HS-5 (cell line): ENCODE results near the gene BRD9.
"Not testable (repeated sequence)": the region's sequence is repeated elsewhere in the genome, so short reads cannot be mapped to it uniquely, and the experiment has no call there.

Experiments used
- DNase-seq: peaks from one replicate; pipeline ENCODE4 v3.0.0-alpha.2; 2012; ENCODE audit warnings: low read depth

BRD9 gene

DNA sequence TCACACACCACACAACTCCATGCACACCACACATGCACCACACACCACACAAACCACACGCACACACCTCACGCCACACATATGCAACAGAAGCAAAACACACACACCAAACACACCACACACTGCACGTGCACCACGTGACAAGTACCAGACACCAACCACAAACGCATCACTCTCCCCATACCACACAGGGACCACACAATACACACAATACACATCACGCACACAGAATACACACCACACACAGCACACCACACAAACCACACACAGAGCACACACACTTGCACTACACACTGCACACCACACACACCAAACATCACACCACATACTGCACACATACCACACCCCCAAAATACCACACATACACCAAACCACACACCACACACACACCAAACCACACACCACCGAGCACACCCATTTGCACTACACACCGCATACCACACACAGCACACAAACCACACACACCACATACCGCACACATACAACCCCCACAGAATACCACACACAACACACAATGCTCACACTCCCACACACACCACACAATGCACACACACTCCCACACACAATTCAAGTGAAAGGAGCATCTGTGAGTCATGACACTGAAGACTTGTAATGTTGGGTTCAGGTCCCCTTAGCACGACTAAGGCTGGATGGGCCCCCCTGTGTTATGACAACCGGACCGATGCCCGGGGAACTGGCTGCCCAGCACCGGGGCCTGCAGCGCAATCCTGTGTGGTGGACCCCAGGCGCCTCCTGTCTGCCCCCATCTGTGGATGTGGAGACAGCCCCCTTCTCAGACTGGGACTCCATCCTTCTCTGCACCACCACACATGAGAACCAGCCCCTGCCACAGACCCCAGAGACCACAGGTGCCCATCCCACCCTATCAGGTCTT lies 35.8 kb downstream of the BRD9 start:
- DNase-seq = no peak

DNA sequence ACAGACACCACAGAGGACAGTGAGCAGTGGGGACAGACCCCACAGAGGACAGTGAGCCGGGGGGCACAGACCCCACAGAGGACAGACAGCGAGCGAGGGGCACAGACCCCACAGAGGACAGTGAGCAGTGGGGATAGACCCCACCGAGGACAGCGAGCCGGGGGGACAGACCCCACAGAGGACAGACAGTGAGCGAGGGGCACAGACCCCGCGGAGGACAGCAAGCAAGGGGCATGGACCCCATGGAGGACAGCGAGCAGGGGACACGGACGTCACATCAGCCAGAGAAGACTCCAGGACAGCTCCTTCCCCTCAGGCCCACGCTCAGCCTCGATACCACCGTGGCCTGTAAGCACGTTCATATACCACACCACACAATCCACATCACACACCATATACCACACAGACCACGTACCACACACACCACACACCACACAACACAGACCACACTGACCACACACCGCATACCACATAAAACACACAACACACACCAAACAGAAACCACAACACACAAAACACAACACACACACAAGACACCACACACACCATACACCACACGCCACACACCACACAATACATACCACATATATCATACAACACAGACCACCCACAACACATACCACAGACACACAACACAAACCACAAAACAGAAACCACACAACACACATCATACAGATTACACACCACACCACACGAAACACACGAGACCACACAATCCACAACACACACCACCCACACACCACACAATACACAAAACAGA lies 36.6 kb downstream of the BRD9 start:
- DNase-seq = no peak

DNA sequence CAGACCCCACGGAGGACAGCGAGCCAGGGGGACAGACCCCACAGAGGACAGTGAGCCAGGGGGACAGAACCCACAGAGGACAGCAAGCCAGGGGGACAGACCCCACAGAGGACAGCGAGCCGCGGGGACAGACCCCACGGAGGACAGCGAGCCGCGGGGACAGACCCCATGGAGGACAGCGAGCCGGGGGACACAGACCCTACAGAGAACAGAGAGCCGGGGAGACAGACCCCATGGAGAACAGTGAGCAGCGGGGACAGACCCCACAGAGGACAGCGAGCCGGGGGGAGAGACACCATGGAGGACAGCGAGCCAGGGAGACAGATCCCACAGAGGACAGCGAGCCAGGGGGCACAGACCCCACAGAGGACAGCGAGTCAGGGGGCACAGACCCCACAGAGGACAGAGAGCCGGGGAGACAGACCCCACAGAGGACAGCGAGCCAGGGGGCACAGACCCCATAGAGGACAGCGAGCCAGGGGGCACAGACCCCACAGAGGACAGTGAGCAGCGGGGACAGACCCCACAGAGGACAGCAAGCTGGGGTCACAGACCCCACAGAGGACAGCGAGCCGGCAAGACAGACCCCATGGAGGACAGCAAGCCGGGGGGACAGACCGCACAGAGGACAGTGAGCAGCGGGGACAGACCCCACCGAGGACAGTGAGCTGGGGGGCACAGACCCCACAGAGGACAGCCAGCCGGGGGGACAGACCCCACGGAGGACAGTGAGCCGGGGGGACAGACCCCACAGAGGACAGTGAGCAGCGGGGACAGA lies 37.4 kb downstream of the BRD9 start:
- DNase-seq = no peak

DNA sequence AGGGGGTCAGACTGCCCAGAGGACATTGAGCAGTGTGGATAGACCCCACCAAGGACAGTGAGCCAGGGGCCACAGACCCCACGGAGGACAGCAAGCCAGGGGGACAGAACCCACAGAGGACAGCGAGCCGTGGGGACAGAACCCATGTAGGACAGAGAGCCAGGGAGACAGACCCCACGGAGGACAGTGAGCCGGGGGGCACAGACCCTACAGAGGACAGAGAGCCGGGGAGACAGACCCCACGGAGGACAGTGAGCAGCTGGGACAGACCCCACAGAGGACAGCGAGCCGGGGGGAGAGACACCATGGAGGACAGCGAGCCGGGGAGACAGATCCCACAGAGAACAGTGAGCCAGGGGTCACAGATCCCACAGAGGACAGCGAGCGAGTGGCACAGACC lies 38.4 kb downstream of the BRD9 start:
- no peak for DNase-seq

DNA sequence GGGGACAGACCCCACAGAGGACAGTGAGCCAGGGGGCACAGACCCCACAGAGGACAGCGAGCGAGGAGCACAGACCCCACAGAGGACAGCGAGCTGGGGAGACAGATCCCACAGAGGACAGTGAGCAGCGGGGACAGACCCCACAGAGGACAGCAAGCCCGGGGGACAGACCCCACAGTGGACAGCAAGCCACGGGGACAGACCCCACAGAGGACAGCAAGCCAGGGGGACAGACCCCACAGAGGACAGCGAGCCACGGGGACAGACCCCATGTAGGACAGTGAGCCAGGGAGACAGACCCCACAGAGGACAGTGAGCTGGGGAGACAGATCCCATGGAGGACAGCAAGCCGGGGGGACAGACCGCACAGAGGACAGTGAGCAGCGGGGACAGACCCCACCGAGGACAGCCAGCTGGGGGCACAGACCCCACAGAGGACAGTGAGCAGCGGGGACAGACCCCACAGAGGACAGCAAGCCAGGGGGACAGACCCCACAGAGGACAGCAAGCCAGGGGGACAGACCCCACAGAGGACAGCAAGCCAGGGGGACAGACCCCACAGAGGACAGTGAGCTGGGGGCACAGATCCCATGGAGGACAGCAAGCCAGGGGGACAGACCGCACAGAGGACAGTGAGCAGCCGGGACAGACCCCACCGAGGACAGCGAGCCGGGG lies 39.0 kb downstream of the BRD9 start:
- not testable (repeated sequence) for DNase-seq

DNA sequence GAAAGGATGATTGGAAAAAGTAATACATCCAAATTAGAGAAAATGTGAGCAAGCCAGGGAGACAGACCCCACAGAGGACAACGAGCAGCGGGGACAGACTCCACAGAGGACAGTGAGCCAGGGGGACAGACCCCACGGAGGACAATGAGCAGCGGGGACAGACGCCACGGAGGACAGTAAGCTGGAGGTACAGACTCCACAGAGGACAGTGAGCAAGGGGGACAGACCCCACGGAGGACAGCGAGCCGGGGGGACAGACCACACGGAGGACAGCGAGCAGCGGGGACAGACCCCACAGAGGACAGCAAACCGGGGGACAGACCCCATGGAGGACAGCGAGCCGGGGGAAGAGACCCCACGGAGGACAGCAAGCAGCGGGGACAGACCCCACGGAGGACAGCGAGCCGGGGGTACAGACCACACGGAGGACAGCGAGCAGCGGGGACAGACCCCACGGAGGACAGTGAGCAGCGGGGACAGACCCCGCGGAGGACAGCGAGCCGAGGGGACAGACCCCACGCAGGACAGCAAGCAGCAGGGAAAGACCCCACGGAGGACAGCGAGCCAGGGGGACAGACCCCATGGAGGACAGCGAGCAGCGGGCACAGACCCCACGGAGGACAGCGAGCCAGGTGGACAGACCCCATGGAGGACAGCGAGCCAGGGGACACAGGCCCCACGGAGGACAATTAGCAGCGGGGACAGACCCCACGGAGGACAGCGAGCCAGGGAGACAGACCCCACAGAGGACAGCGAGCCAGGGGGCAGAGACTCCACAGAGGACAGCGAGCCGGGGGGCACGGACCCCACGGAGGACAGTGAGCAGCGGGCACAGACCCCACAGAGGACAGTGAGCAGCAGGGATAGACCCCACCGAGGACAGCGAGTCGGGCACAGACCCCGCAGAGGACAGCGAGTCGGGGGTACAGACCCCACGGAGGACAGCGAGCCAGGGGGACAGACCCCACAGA lies 39.9 kb downstream of the BRD9 start:
- DNase-seq = no peak

DNA sequence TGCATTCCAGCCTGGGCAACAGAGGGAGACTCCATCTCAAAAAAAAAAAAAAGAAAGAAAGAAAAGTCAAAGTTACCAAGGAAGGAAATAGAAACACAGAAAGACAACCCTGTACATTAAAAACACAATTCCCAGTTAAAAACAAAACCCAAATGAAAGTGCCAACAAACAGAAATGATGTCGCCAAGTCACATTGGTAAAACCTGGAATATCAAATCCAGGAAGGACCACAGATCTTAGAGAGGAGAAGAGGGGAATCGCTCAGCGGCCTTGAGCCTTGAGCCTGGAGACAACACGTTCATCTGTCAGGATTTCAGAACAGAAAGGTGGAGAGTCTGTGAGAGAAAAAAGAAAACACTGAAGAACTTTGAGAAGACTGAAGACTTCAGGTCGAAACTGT lies 40.6 kb downstream of the BRD9 start:
- DNase-seq = no peak

DNA sequence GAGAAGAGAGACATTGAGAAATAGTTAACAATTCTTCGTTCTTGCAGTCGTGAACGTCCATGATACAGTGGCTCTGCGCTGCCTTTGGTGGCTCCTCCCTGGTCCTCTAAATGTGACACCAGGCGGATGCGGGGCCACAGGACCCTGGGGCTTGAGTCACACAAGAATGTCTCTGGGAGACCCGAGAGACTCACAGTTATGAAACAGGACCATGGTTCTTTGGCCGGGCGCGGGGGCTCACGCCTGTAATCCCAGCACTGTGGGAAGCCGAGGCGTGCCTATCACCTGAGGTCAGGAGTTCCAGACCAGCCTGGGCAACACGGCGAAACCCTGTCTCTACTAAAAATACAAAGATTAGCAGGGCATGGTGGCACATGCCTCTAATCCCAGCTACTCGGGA lies 41.0 kb downstream of the BRD9 start:
- no peak for DNase-seq

DNA sequence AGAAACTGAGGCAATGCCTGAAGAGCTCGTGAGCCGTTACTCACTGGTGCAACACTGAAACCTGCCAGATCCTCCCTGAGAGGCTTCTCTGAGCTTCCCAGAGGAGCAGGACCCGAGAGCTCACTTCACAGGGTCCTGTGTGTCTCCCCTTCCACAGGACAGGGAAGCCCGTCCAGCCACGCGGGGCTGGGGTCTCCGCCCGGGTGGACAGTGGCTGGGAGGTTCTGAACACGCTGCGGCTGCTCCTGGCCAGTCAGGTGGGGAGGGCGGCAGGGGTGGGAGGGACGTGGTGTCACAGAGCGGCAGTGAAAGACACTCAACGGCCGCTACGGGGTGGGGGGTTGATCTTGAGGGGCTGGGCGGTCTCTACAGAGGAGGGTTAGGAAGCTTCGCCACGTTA lies 41.5 kb downstream of the BRD9 start:
- DNase-seq = no peak

DNA sequence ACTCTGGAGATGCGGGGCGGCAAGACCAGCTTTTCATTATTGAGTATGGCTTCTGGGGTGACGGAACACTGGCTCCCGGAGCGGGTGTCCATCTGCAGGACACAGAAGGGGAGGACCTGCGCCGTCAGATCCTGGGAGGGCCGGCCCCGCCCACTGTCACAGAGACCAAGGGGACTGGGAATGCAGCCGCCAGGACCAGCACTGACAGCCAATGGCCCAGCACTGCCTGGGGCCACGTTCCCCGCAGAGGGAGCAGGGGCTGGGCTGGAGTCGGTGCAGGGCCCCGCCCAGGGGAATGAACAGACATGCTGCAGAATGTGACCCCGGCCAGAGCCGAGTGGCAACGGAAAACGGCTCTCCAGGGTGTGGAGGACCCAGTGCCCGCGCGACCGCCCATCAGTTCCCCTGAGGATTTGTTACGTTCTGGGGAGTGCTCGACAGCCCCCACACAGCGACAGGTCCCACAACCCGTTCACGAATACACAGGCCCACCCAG lies 42.0 kb downstream of the BRD9 start, which contains the start of gene ZDHHC11:
Gene ZDHHC11 (minus strand): TSS at position 476 of the 496 bp plus-strand sequence. CDS start 384 bp downstream, at position 92.
- no peak for DNase-seq

DNA sequence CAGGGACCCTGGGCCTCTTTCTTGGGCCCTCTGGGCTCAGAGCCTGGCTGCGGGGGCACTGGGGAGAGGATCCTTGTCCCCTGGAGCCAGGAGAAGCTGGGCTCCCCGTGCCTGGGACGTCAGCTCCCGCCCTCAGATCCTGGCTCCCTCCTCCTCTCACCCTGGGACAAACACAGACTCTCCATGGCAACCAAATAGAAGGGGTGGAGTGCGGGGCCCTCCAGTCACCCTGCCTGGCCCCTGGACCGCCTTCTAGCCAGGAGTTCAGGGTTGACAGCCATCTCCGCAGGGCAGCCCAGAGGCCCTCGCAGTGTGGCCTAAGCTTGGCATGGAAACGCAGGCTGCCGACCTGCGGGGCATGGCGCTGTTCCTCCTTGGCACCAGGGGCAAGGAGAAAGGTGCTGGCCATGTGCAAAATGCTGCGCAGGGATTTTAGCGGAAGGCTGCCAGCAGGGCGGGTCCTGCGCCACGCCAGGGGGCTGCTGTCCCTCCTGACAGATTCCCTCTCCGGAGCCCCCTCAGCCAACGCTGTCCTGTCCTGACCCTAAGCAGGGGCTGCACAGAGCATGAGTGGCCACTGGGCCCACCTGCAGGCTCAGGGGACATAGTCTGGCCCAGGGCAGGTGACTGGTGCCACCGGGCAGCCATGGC lies 42.8 kb downstream of the BRD9 start:
- DNase-seq = no peak

DNA sequence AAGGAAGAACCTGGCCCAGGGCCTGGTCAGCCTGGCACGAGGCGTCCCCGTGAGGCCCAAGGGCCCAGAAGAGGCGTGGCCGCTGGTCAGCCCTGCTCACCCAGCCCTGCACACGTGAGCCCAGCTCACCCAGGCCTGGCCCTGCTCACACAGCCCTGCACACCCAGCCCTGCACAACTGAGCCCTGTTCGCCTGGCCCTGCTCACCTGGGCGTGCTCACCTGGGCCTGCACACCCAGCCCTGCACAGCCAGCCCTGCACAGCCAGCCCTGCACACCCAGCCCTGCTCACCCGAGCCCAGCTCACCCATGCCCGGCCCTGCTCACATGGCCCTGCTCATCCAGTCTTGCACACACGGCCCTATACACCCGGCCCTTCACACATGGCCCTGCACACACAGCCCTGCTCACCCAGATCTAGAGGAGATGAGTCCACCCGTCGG lies 43.9 kb downstream of the BRD9 start:
- DNase-seq = no peak

DNA sequence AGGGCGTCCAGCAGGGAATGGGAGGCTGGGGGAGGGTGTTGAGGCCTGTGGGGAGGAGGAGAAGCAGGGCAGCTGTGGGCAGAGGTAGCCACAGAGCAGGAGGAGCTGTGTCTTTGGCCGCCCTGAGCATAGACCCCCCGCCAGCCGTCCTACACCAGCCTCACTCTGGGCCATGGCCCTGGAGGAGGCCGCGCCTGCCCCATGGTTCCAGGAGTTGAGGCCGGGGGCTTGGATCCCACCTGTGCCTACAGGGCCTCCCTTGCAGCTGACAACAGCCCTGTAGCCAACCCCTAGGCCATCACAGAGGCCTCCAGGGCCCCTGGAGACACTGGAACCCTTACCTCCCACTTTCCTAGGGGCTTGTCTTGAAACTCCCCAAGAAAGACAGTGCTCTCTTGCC lies 44.9 kb downstream of the BRD9 start:
- not testable (repeated sequence) for DNase-seq

DNA sequence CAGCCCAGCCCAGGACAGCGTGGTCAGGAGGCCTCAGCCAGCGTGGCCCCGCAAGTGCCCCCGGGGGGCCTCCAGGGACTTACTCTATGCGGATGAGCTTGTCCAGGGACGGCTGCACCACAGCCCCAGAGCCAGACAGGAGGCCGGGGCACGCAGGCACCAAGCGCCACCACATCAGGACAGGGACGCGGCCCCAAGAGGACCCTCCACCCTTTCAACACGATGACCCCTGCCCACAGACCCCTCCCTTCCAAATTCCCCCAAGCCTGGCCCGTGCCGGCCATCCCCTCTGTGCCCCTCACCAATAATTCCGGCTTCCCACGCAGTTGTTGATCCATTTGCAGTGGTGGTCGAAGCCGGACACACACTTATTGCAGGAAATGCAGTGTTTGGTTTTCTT lies 45.4 kb downstream of the BRD9 start:
- DNase-seq = not testable (repeated sequence)

DNA sequence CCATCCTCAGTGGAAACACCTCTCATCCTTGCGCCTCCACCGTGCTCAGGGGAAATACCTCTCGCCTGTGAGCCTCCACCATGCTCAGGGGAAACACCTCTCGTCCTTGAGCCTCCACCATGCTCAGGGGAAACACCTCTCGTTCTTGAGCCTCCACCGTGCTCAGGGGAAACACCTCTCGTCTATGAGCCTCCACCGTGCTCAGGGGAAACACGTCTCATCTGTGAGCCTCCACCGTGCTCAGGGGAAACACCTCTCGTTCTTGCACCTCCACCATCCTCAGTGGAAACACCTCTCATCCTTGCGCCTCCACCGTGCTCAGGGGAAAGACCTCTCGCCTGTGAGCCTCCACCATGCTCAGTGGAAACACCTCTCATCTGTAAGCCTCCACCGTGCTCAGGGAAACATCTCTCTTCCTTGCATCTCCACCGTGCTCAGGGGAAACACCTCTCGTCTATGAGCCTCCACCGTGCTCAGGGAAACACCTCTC lies 46.0 kb downstream of the BRD9 start:
- DNase-seq = not testable (repeated sequence)

DNA sequence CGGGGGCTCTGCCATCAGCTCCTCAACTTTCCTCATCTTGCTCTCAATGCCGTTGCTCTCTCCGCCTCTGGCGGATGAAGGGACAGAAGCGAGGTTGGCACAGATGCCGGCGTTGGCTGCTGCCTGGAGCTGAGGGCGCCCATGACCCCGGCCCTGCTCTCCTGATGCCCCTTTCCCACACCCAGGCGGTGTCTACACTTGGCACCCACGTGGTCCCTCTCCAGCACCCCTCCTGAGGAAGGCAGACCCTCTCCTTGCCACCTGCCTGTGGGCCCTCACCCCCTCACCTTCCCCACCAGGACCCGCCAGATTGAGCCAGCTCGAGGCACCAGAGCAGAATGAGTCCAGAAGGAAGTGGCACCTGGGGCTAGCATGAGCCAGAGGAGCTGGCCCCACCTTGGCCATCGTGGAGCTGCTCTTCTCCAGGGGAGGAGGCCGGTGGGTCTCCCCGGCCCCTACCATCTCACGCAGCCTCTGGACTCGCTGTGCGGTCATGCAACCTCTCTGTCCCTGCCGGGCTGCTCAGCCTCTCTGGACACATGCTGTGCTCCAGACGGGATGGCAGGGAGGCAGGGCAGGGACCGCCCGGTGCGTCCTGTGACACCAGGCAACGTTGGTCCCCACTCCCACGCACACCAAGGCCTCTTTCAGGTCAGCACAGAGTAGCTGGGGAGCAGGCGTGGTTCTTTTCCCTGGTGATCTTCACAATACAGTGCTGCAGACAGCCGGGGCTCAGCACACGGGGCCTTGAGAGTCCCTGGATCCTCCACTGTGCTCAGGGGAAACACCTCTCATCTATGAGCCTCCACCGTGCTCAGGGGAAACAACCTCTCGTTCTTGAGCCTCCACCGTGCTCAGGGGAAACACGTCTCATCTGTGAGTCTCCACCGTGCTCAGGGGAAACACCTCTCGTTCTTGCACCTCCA lies 46.7 kb downstream of the BRD9 start:
- not testable (repeated sequence) for DNase-seq

DNA sequence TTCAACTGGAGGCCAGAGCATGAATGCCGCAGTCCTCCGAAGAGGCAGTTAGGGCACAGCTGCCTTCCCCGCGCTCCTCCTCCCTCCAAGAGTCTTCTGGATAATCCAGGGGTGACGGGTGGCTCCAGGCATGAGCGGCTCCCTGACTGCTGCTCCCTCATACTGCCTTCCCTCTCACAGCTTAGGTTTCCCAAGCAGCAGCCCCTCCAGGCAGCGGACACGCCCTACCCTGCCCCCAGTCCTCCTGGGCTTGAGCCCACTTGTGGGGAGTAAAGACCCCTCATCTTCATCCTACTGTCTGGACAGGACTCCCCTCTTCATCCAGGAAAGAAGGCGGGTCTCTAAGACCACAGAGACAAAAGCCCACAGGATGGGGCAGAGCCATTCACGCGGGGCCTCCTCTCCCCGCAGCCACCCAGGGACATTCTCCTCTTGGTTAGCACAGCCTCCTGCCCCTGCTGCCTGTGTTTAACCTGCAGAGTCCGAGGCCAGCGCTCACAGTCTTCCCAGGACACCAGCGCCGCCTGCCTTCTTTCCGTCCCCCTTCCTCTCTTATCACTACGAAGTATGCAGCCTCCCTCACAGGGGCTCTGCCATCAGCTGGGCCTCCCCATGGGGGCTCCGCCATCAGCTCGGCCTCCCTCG lies 47.4 kb downstream of the BRD9 start:
- DNase-seq = not testable (repeated sequence)

DNA sequence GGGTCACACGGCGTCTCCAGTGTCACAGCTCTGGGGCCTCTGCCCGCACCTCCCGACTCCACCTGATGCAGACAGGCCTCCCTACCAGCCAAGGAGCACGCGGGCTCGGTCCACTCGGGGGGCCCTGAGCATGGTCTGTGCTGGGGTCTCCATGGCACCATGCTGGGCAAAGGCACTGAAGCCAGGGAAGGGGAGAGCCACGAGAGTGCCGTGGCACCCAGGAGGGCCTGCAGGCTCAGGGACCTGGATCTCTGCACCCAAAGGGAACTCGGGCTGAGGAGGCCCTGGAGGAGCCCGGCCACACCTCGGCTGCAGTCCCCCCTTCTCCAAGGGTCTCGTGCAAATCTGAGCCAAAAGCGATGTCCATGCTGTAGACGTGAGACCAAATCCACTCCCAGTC lies 48.2 kb downstream of the BRD9 start:
- not testable (repeated sequence) for DNase-seq
